Measurements from ENCODE around the gene VRTN.
"Not testable (repeated sequence)": the region's sequence is repeated elsewhere in the genome, so short reads cannot be mapped to it uniquely, and the experiment has no call there.

Gene VRTN

DNA sequence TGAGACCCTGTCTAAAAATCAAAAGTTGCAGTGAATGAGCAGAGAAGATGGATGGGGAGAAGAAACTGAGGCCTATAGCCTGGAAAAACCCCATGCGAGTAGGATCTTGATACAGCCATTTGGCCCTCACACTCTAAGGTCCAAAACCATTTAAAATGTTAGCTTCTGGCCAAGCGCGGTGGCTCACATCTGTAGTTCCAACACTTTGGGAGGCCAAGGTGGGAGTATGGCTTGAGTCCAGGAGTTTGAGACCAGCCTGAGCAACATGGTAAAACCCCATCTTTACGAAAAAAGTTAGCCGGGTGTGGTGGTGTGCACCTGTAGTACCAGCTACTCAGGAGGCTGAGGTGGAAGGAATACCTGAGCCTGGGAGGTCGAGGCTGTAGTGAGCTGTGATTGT lies 19.8 kb downstream of the VRTN start:
- no peak for DNase-seq (ENCODE audit: extremely low read depth, low read depth)
- TF ChIP-seq, protein P1, sequence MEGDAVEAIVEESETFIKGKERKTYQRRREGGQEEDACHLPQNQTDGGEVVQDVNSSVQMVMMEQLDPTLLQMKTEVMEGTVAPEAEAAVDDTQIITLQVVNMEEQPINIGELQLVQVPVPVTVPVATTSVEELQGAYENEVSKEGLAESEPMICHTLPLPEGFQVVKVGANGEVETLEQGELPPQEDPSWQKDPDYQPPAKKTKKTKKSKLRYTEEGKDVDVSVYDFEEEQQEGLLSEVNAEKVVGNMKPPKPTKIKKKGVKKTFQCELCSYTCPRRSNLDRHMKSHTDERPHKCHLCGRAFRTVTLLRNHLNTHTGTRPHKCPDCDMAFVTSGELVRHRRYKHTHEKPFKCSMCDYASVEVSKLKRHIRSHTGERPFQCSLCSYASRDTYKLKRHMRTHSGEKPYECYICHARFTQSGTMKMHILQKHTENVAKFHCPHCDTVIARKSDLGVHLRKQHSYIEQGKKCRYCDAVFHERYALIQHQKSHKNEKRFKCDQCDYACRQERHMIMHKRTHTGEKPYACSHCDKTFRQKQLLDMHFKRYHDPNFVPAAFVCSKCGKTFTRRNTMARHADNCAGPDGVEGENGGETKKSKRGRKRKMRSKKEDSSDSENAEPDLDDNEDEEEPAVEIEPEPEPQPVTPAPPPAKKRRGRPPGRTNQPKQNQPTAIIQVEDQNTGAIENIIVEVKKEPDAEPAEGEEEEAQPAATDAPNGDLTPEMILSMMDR (IDR thresholded peaks at IDR 0.05; ENCODE audit: low read depth, low read length), result no peak

- DNase-seq (ENCODE audit: extremely low read depth, low read depth), result no peak
- TF ChIP-seq, protein P1 (IDR thresholded peaks at IDR 0.05; ENCODE audit: low read depth, low read length), result no peak
These were observed 20.2 kb downstream of the VRTN start for GRCh38 chr14:74368441-74368840.

DNA sequence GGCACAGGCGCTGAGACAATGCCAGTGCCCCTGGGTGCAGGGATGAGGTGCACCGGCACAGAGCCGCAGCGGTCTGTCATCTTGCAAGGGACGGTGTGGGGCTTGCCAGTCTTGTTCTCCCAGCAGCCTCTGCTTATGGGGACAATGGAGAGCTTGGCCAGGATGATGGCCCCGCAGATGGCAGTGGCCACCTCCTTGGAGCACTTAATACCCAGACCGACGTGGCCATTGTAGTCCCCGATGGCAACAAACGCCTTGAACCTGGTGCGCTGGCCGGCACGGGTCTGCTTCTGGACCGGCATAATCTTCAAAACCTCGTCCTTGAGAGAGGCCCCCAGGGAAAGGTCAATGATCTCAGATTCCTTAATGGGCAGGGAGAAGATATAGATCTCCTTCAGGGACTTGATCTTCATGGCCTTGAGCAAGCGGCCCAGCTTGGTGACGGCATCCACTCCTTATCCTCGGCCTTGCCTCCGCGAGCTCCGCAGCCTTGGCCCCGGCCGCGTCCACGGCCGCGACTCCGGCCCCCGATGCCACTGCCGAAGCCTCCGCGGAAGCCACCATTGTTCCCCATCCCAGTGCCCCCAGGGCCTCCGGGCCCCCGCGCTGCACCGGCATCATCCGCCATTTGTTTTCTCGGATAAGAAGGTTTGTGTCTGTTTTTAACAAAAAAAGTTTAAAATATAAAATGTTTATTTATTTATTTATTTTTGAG lies 29.9 kb downstream of the VRTN start:
- DNase-seq (ENCODE audit: extremely low read depth, low read depth), result no peak
- TF ChIP-seq, protein P1 (IDR thresholded peaks at IDR 0.05; ENCODE audit: low read depth, low read length), result no peak

GRCh38 chr14:74380172-74380571 lies 31.9 kb downstream of the VRTN start:
- TF ChIP-seq, protein P1 (IDR thresholded peaks at IDR 0.05; ENCODE audit: low read depth, low read length), result no peak
- DNase-seq (ENCODE audit: extremely low read depth, low read depth), result no peak

DNA sequence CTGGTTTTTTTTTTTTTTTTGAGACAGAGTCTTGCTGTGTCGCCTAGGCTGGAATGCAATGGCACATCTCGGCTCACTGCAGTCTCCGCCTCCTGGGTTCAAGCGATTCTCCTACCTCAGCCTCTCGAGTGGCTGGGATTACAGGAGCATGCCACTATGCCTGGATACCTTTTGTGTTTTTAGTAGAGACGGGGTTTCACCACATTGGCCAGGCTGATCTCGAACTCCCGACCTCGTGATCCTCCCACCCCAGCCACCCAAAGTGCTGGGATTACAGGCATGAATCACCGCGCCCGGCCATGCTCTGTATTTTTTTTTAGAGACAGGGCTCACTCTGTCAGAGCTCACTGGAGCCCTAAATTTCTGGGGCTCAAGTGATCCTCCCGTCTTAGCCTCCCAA lies 32.6 kb downstream of the VRTN start:
- TF ChIP-seq, protein P1 (IDR thresholded peaks at IDR 0.05; ENCODE audit: low read depth, low read length), result no peak
- DNase-seq (ENCODE audit: extremely low read depth, low read depth), result no peak

GRCh38 chr14:74381571-74381970 lies 33.3 kb downstream of the VRTN start:
- not testable (repeated sequence) for DNase-seq (ENCODE audit: extremely low read depth, low read depth)

DNA sequence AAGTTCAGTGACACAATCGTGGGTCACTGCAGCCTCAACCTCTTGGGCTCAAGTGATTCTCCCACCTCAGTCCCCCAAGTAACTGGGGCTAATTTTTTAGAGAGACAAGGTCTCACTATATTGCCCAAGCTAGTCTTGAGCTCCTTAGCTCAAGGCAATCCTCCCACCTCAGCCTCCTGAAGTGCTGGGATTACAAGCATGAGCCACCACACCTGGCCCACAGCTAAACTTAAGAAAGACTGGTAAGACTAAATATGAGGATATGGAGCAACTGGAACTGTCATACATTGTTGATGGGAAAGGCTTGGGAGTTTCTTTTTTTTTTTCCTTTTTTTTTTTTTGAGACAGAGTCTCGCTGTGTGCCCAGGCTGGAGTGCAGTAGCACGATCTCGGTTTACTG lies 34.0 kb downstream of the VRTN start:
- TF ChIP-seq, protein P1 (IDR thresholded peaks at IDR 0.05; ENCODE audit: low read depth, low read length), result no peak
- DNase-seq (ENCODE audit: extremely low read depth, low read depth), result no peak

GRCh38 chr14:74389980-74390379 lies 41.7 kb downstream of the VRTN start:
- DNase-seq (ENCODE audit: extremely low read depth, low read depth), result no peak
- TF ChIP-seq, protein P1 (IDR thresholded peaks at IDR 0.05; ENCODE audit: low read depth, low read length), result no peak

DNA sequence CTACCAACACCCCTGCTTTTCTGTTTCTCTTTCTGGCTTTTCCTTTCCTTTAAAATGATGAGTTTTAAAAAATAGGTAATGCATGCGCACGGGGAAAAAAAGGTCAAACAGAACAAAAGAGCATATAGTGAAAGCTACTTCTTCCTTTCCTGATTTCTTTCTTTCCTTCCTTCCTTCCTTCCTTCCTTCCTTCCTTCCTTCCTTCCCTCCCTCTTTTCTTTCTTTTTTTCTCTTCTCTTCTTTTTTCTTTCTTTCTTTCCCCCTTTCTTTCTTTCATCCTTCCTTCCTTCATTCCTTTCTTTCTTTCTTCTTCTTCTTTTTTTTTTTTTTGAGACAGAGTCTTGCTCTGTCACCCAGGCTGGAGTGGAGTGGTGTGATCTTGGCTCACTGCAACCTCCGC lies 42.2 kb downstream of the VRTN start:
- not testable (repeated sequence) for DNase-seq (ENCODE audit: extremely low read depth, low read depth)
